ENCODE results near the gene TRABD2B.

DNA sequence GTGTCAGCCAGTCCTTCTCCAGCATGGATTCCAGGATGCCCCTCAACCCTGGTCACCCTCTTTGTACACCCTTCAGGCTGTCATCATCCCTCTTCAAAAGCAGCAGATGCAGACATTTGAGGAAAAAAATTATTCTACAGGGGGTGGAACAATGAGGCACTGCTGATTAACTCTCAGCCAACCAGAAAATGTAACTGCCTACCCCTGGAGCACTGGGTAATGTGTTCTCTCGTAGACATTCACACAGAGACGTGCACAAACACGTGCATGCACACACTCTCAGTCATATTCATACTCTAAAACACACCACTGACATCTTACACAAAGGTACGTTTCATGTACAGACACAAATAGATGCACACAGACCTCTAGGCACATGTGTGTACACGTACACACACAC lies 175.4 kb downstream of the TRABD2B start:
- TF ChIP-seq, protein P1, sequence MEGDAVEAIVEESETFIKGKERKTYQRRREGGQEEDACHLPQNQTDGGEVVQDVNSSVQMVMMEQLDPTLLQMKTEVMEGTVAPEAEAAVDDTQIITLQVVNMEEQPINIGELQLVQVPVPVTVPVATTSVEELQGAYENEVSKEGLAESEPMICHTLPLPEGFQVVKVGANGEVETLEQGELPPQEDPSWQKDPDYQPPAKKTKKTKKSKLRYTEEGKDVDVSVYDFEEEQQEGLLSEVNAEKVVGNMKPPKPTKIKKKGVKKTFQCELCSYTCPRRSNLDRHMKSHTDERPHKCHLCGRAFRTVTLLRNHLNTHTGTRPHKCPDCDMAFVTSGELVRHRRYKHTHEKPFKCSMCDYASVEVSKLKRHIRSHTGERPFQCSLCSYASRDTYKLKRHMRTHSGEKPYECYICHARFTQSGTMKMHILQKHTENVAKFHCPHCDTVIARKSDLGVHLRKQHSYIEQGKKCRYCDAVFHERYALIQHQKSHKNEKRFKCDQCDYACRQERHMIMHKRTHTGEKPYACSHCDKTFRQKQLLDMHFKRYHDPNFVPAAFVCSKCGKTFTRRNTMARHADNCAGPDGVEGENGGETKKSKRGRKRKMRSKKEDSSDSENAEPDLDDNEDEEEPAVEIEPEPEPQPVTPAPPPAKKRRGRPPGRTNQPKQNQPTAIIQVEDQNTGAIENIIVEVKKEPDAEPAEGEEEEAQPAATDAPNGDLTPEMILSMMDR (IDR thresholded peaks at IDR 0.05), result no peak
- no peak for TF ChIP-seq ZFX (IDR thresholded peaks at IDR 0.05; ENCODE audit: borderline replicate concordance)
